GM08714 (cell line): ENCODE measurements around the gene MICALL2.

Experiments used
- H3K4me3 ChIP-seq: fragments of 200-500 bp; sonication (Bioruptor generic); 2 replicates; pipeline ENCODE4 v1.5.1; 2014; ENCODE audit warnings: mild to moderate bottlenecking, low read length, inconsistent platforms
- ZNF274 ChIP-seq: IDR thresholded peaks from 2 replicates; pipeline ENCODE4 v1.6.1; 2012; ENCODE audit warnings: mild to moderate bottlenecking, low read depth, low read length

MICALL2 gene

GRCh38 chr7:1430056-1430845, 29.0 kb downstream of the MICALL2 start:
- H3K4me3 ChIP-seq, result no peak overlapping the region
- no peak for TF ChIP-seq ZNF274

GRCh38 chr7:1428941-1429501, 30.2 kb downstream of the MICALL2 start:
- TF ChIP-seq ZNF274, result no peak
- no peak overlapping the region for H3K4me3 ChIP-seq

- no peak overlapping the region for H3K4me3 ChIP-seq
- TF ChIP-seq ZNF274, result no peak
Measured at GRCh38 chr7:1427064-1427657, 32.1 kb downstream of the MICALL2 start.

- no peak overlapping the region for H3K4me3 ChIP-seq
- TF ChIP-seq ZNF274, result no peak
Measured at GRCh38 chr7:1426474-1426873, 32.8 kb downstream of the MICALL2 start.

GRCh38 chr7:1425292-1426136, 33.8 kb downstream of the MICALL2 start:
- no peak for TF ChIP-seq ZNF274
- no peak overlapping the region for H3K4me3 ChIP-seq

GRCh38 chr7:1424041-1424440, 35.2 kb downstream of the MICALL2 start:
- TF ChIP-seq ZNF274, result no peak

GRCh38 chr7:1423264-1423811, 35.9 kb downstream of the MICALL2 start:
- TF ChIP-seq ZNF274, result no peak
- no peak overlapping the region for H3K4me3 ChIP-seq

More at GRCh38 chr7:1424041-1424440, 35.2 kb downstream of the MICALL2 start:
- H3K4me3 ChIP-seq, result no peak overlapping the region

- no peak for TF ChIP-seq ZNF274
- no peak overlapping the region for H3K4me3 ChIP-seq
Measured at GRCh38 chr7:1422512-1423263, 36.6 kb downstream of the MICALL2 start.

- H3K4me3 ChIP-seq, result no peak overlapping the region
Measured at GRCh38 chr7:1421946-1422345, 37.3 kb downstream of the MICALL2 start.

GRCh38 chr7:1421020-1421790, 38.1 kb downstream of the MICALL2 start:
- no peak overlapping the region for H3K4me3 ChIP-seq
- TF ChIP-seq ZNF274, result no peak

More at GRCh38 chr7:1421946-1422345, 37.3 kb downstream of the MICALL2 start:
- TF ChIP-seq ZNF274, result no peak

- H3K4me3 ChIP-seq, result no peak overlapping the region
- TF ChIP-seq ZNF274, result no peak
Measured at GRCh38 chr7:1419688-1420087, 39.6 kb downstream of the MICALL2 start.

GRCh38 chr7:1419310-1419634, 40.0 kb downstream of the MICALL2 start:
- TF ChIP-seq ZNF274, result no peak
- no peak overlapping the region for H3K4me3 ChIP-seq
